ENCODE results near the gene PTP4A2.
"Not testable (repeated sequence)": the region's sequence is repeated elsewhere in the genome, so short reads cannot be mapped to it uniquely, and the experiment has no call there.

PTP4A2 gene

GRCh38 chr1:31923901-31924535 lies 14.2 kb downstream of the PTP4A2 start:
- no peak for DNase-seq

- no peak for DNase-seq
Measured at GRCh38 chr1:31920956-31921355, 17.2 kb downstream of the PTP4A2 start.

- no peak for DNase-seq
Measured at GRCh38 chr1:31919591-31919990, 18.6 kb downstream of the PTP4A2 start.

GRCh38 chr1:31915438-31915837 lies 22.7 kb downstream of the PTP4A2 start:
- no peak for DNase-seq

GRCh38 chr1:31913968-31914367 lies 24.2 kb downstream of the PTP4A2 start:
- no peak for DNase-seq

GRCh38 chr1:31912839-31913239 lies 25.3 kb downstream of the PTP4A2 start:
- no peak for DNase-seq

- no peak for DNase-seq
Measured at GRCh38 chr1:31911994-31912780, 26.0 kb downstream of the PTP4A2 start.

GRCh38 chr1:31910933-31911332 lies 27.2 kb downstream of the PTP4A2 start:
- no peak for DNase-seq

- no peak for DNase-seq
Measured at GRCh38 chr1:31909691-31910090, 28.5 kb downstream of the PTP4A2 start.

GRCh38 chr1:31906557-31906956 lies 31.6 kb downstream of the PTP4A2 start:
- DNase-seq, result no peak

GRCh38 chr1:31905681-31906080 lies 32.5 kb downstream of the PTP4A2 start:
- no peak for DNase-seq

- no peak for DNase-seq
Measured at GRCh38 chr1:31905093-31905509, 33.1 kb downstream of the PTP4A2 start.

GRCh38 chr1:31904339-31905092 lies 33.7 kb downstream of the PTP4A2 start:
- no peak for DNase-seq

GRCh38 chr1:31902510-31902860 lies 35.7 kb downstream of the PTP4A2 start:
- DNase-seq, result no peak

- no peak for DNase-seq
Measured at GRCh38 chr1:31901838-31902509, 36.2 kb downstream of the PTP4A2 start.

GRCh38 chr1:31900790-31901189 lies 37.4 kb downstream of the PTP4A2 start:
- DNase-seq, result no peak

- DNase-seq, result no peak
Measured at GRCh38 chr1:31897526-31898100, 40.6 kb downstream of the PTP4A2 start.

- DNase-seq, result not testable (repeated sequence)
Measured at GRCh38 chr1:31895474-31896198, 42.5 kb downstream of the PTP4A2 start.

- no peak for DNase-seq
Measured at GRCh38 chr1:31891280-31891679, 46.9 kb downstream of the PTP4A2 start.

GRCh38 chr1:31888291-31888690 lies 49.9 kb downstream of the PTP4A2 start:
- DNase-seq, result no peak

GRCh38 chr1:31886866-31887265 lies 51.3 kb downstream of the PTP4A2 start:
- DNase-seq, result no peak

- no peak for DNase-seq
Measured at GRCh38 chr1:31885851-31886250, 52.3 kb downstream of the PTP4A2 start.
